Measurements from ENCODE around the gene CCDC8. TPM values are rescaled to one million over a fixed set of nuclear protein-coding genes. Genes with fewer than 3 reads are reported as not detected.
"Not testable (repeated sequence)": the region's sequence is repeated elsewhere in the genome, so short reads cannot be mapped to it uniquely, and the experiment has no call there.

The CCDC8 gene
- total RNA-seq, 1 donor from 2014 or later, result 35.0 TPM

DNA sequence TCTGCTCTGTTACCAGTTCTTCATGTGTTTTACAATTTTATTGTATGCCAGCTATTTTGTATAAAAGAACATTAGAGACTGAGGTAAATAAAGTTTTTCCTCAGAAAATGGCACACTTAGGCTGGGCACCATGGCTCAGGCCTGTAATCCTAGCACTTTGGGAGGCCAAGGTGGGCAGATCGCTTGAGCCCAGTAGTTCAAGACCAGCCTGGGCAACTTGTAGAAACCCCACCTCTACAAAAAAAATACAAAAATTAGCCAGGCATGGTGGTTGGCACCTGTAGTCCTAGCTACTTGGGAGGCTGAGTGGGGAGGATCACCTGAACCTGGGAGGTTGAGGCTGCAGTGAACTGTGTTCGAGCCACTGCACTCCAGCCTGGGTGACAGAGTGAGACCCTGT lies 32.0 kb downstream of the CCDC8 start:
- Mint-ChIP-seq H3K27ac (ENCODE audit: unreplicated experiment) (no peak overlapping the region), H3K36me3 (ENCODE audit: unreplicated experiment) (peaks cover 33% of the 10 kb centered on the region), H3K4me1 (ENCODE audit: unreplicated experiment) (peaks cover 22% of the 10 kb centered on the region), H3K9me3 (ENCODE audit: unreplicated experiment) (no peaks in the 10 kb centered on the region), H3K4me3 (ENCODE audit: unreplicated experiment) (no peak overlapping the region), H3K27me3 (ENCODE audit: unreplicated experiment) (no peaks in the 10 kb centered on the region)
- DNase-seq (ENCODE audit: extremely low spot score, unreplicated experiment), result no peak
- TF ChIP-seq, protein P1, sequence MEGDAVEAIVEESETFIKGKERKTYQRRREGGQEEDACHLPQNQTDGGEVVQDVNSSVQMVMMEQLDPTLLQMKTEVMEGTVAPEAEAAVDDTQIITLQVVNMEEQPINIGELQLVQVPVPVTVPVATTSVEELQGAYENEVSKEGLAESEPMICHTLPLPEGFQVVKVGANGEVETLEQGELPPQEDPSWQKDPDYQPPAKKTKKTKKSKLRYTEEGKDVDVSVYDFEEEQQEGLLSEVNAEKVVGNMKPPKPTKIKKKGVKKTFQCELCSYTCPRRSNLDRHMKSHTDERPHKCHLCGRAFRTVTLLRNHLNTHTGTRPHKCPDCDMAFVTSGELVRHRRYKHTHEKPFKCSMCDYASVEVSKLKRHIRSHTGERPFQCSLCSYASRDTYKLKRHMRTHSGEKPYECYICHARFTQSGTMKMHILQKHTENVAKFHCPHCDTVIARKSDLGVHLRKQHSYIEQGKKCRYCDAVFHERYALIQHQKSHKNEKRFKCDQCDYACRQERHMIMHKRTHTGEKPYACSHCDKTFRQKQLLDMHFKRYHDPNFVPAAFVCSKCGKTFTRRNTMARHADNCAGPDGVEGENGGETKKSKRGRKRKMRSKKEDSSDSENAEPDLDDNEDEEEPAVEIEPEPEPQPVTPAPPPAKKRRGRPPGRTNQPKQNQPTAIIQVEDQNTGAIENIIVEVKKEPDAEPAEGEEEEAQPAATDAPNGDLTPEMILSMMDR (IDR thresholded peaks at IDR 0.05), result no peak

DNA sequence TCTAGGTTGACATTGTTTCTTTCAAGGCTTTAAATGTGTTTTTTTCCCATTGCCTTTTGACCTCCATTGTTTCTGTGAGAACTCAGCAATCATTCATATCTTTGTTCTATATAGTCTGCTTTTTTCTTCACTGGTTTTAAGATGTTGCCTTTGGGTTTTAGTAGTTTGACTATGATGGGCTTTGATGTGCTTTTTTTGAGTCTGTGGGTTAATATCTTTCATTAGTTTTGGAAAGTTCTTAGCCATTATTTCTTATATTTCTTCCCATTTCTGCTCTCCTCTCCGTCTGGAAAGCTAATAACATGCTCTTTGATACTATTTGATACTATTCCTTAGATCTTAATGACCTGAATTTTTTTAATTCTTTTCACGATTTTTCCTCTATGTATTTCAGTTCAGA lies 32.7 kb downstream of the CCDC8 start:
- Mint-ChIP-seq H3K36me3 (ENCODE audit: unreplicated experiment) (peaks cover 40% of the 10 kb centered on the region), H3K4me1 (ENCODE audit: unreplicated experiment) (peaks cover 22% of the 10 kb centered on the region)

DNA sequence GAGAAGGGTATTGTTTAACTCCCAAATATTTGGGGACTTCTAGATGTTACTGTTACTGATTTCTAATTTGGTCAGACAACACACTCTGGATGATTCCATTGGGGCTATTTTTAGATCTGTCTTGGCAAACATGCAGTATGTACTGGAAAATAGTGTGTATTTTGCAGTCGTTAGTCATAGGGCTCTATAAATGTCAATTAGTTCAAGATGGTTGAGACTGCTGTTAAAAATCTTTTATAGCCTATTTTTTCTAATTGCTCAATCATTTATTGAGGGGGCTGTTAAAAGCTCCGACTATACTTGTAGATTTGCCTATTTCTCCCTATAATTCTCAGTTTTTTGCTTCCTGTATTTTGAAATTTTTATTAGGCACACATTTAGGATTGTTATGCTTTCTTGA lies 35.1 kb downstream of the CCDC8 start:
- H3K4me3 Mint-ChIP-seq (ENCODE audit: unreplicated experiment), result no peak overlapping the region

More for the DNA sequence above, 32.7 kb downstream of the CCDC8 start:
- H3K9me3 Mint-ChIP-seq (ENCODE audit: unreplicated experiment), result no peaks in the 10 kb centered on the region
- H3K27ac Mint-ChIP-seq (ENCODE audit: unreplicated experiment), result no peak overlapping the region
- H3K27me3 Mint-ChIP-seq (ENCODE audit: unreplicated experiment), result no peaks in the 10 kb centered on the region
- DNase-seq (ENCODE audit: extremely low spot score, unreplicated experiment), result no peak
- no peak overlapping the region for H3K4me3 Mint-ChIP-seq (ENCODE audit: unreplicated experiment)
- TF ChIP-seq, protein P1 (IDR thresholded peaks at IDR 0.05), result no peak

DNA sequence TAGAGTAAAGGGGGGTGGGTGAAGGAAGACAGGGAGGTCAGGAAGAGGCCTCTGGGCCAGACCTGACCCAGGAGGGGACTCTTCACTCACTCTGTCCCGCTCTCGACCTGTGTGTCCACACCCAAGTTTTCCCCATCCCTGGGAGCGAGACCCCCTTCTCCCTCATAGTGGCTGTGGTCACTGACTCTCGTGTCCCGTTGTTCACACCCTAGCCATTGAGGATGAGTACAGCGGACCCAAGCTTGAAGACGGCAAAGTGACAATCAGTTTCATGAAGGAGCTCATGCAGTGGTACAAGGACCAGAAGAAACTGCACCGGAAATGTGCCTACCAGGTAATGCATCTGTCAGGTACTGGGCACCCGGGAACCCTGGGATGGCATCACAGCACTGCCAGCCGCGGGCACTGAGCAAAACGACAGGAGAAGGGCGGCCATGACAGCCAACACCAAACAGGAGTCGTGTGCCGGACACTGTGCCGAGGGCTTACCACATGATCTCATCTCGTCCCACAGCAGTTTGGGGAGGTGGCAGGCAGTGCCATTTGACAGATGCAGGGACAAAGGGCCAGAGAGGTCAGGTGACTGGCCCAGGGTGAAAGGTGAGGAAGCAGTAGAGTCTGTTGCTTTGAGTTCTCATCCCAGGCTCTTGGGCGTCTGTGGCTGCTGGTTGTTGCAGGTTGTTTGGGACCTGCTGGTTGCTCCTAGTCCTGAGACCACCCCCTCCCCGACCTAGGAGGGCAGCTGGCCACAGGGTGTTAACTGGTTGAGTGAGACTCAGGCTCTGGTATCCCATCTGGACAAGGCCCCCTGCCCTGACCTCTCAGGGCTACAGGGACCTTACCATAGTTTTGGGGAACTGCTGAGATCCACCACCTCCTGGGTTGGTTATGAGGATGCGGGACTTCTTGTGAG lies 36.9 kb downstream of the CCDC8 start:
- H3K27me3 Mint-ChIP-seq (ENCODE audit: unreplicated experiment), result no peaks in the 10 kb centered on the region
- H3K36me3 Mint-ChIP-seq (ENCODE audit: unreplicated experiment), result peaks cover 23% of the 10 kb centered on the region
- H3K27ac Mint-ChIP-seq (ENCODE audit: unreplicated experiment), result peak overlapping the region; percentile 86
- H3K9me3 Mint-ChIP-seq (ENCODE audit: unreplicated experiment), result no peaks in the 10 kb centered on the region
- DNase-seq (ENCODE audit: extremely low spot score, unreplicated experiment), result no peak
- TF ChIP-seq, protein P1 (IDR thresholded peaks at IDR 0.05), result no peak
- no peak overlapping the region for H3K4me3 Mint-ChIP-seq (ENCODE audit: unreplicated experiment)
- H3K4me1 Mint-ChIP-seq (ENCODE audit: unreplicated experiment), result peaks cover 55% of the 10 kb centered on the region

More for the DNA sequence above, 35.1 kb downstream of the CCDC8 start:
- Mint-ChIP-seq H3K27ac (ENCODE audit: unreplicated experiment) (peak overlapping the region; percentile 86), H3K36me3 (ENCODE audit: unreplicated experiment) (peaks cover 31% of the 10 kb centered on the region), H3K27me3 (ENCODE audit: unreplicated experiment) (no peaks in the 10 kb centered on the region), H3K4me1 (ENCODE audit: unreplicated experiment) (peaks cover 39% of the 10 kb centered on the region), H3K9me3 (ENCODE audit: unreplicated experiment) (no peaks in the 10 kb centered on the region)
- no peak for DNase-seq (ENCODE audit: extremely low spot score, unreplicated experiment)
- TF ChIP-seq, protein P1 (IDR thresholded peaks at IDR 0.05), result no peak

DNA sequence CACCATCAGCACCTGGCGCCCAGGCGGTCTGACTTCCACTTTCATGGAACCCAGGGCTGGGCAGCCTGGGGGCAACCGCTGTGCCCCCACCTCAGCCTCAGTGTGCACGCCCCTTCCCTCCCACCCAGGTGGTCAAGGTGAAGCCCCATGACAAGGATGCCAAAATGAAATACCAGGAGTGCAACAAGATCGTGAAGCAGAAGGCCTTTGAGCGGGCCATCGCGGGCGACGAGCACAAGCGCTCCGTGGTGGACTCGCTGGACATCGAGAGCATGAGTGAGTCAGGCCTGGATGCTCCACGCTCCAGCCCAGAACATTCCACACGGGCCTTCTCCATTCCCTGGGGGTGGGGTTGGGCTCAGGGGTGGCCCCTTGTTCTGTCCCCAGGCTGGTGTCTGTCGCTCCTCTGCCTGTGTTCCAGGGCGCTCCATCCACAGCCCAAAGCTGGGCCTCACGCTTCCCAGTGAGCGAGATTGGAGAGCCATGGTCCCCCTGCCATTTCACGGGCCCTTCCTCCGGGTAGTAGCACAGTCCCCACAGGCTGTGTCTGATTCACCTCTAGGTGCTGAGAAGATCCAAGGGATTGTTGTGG lies 37.8 kb downstream of the CCDC8 start:
- Mint-ChIP-seq H3K36me3 (ENCODE audit: unreplicated experiment) (peaks cover 19% of the 10 kb centered on the region), H3K27ac (ENCODE audit: unreplicated experiment) (peak overlapping the region; percentile 96), H3K4me1 (ENCODE audit: unreplicated experiment) (peaks cover 64% of the 10 kb centered on the region)

More for the DNA sequence above, 37.8 kb downstream of the CCDC8 start:
- H3K4me3 Mint-ChIP-seq (ENCODE audit: unreplicated experiment); DNase-seq (ENCODE audit: extremely low spot score, unreplicated experiment); H3K9me3 Mint-ChIP-seq (ENCODE audit: unreplicated experiment); H3K27me3 Mint-ChIP-seq (ENCODE audit: unreplicated experiment): not testable (repeated sequence)

All from osteocyte (in vitro differentiated cells).